Urothelium cell line (cell line): ENCODE measurements around the gene KRTAP5-9.
"Not testable (repeated sequence)": the region's sequence is repeated elsewhere in the genome, so short reads cannot be mapped to it uniquely, and the experiment has no call there.

Experiments
- DNase-seq: peaks from one replicate; pipeline ENCODE4 v3.0.0; 2011; ENCODE audit warnings: low spot score, mixed read lengths
- FAIRE-seq: peaks from 2 replicates; lab custom pipeline; 2011; peaks lifted over from hg19 to GRCh38; lab: Jason Lieb, UNC

Gene KRTAP5-9

DNA sequence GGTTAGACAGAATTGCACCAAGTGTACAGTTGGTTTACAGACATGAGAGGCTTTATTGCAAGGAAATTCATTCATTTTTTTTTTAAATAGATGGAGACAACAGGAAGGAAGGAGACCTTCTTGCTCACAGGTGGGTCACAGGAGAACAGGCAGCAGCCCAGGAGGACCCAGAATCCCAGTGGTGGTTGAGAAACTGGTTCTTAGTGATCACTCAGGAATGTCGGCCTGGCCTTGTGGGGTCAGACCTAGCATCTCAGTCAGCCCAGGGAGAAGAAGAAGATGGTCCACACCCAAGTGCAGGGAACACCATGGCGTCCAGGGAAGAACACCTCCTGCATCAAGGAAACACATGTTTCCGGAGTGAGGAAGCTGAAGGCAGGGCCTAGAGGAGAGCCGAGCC is 33.6 kb downstream of the KRTAP5-9 start:
- no peak for DNase-seq
- FAIRE-seq: no peak

DNA sequence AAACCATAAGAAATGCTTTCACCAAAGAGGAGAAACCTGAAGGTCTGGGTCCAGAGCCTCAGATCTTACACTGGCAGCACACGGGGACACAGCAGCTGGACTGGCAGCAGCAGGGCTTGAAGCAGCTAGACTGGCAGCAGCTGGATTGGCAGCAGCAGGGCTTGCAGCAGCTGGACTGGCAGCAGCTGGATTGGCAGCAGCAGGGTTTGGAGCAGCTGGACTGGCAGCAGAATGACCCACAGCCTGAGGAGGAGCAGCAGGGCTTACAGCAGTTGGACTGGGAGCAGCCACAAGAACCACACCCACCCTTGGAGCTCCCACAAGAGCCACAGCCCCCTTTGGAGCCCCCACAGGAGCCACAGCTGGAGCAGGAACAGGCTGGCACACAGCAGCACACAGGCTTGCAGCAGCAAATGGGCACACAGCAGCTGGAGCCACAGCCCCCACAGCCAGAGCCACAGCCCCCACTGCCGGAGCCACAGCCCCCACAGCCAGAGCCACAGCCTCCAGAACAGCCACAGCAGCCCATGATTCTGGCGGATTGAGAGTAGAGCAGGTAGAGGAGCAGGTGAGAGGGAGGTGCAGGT is 34.2 kb downstream of the KRTAP5-9 start, which contains the start of gene KRTAP5-11:
Gene KRTAP5-11, minus strand, starts transcription at position 567 of the 587 bp plus-strand sequence. Its CDS starts 38 bp downstream, at position 529.
- FAIRE-seq (no peak), DNase-seq (no peak)

DNA sequence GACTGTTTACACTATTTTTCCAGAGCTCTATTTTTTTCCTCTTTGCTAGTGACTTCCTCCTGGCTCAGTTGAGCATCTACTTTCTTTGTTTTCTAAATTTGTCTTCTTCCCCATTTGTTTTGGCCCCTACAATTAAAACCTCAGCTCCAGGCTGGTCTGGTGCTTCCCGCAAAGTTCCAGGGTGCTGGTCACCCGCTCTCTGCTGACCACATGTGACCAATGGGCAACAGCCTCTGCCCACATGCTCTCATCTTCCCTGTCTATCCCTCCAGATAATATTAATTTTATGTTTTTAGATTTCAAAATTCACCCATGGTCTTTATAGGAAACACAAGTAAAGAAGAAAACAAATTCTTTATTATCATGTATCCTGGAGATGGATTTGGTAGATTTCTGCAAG is 34.7 kb downstream of the KRTAP5-9 start:
- DNase-seq, FAIRE-seq: not testable (repeated sequence)

DNA sequence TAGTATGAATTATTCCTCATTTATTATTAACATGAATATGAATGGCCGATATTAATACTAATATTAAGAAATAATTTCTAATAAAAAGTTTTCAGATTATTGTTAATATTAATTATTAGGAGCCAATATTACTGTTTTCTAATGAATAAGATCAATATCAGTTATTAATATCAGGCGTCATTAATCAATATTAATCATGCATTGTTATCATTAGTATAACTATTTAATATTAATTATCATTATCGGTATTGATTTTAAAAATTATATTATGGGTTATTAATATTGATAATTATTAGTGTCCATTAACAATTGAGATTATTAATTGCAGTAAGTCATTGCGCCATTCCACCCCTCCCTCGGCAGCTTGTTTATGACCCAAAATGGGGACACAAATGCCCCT is 37.5 kb downstream of the KRTAP5-9 start:
- not testable (repeated sequence) for FAIRE-seq

DNA sequence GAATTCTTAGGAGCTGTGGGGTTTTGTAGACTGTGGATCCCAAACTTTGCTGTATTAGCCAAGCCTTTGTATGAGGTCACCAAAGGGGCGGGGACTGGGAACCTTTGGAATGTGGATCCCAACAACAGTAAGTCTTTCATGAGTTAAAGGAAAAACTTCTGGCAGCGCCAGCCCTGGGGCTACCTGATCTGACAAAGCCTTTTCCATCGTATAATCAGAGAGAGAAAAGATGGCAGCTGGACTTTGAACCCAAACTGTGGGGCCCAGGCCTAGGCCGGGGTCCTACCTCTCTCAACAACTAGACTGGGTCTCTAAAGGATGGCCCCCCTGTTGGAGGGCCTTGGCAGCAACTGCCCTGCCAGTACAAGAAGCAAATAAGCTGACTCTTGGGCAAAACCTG is 40.1 kb downstream of the KRTAP5-9 start:
- not testable (repeated sequence) for FAIRE-seq, DNase-seq

More for the DNA sequence above, 37.5 kb downstream of the KRTAP5-9 start:
- DNase-seq: not testable (repeated sequence)

DNA sequence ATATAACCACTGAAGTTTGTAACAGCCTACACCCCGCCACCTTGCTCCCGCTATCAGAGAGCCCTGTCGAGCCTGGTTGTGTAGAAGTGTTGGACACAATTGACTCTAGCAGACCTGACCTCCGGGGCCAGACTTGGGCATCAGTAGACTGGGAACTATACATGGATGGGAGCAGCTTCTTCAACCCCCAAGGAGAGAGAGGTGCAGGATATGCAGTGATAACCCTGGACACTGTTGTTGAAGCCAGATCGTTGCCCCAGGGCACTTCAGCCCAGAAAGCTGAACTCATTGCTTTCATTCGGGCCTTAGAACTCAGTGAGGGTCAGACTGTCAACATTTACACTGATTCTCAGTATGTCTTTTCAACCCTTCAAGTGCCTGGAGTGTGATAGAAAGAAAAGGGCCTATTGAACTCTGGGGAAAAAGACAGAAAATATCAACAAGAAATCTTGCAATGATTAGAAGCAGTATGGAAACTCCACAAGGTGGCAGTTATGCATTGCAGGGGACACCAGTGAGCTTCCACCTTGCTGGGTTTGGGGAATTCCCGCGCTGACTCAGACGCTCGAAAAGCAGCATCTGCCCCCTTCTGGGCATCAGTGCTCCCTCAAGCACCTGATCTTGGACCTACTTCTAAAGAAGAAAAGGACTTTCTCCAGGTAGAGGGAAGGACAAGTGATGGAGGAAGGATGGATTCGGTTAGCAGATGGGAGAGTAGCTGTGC is 40.8 kb downstream of the KRTAP5-9 start:
- DNase-seq, FAIRE-seq: not testable (repeated sequence)

DNA sequence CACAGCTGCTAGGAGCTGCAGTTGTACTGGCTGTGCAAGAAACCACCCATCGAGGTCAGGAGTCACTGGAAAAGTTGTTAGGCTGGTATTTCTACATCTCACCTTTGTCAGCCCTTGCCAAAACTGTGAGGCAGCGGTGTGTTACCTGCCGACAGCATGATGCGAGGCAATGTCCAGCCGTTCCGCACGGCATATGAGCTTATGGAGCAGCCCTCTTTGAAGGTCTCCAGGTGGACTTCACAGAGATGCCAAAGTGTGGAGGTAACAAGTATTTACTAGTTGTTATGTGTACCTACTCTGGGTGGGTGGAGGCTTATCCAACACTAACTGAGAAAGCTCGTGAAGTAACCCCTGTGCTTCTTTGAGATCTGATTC is 41.3 kb downstream of the KRTAP5-9 start:
- not testable (repeated sequence) for FAIRE-seq, DNase-seq
